ENCODE data around the gene KCTD20. TPM values are rescaled to one million over a fixed set of nuclear protein-coding genes. Genes with fewer than 3 reads are reported as not detected.

The KCTD20 gene
- total and polyA plus RNA-seq, 2 of the 13 experiments (the other 11 are each of a cell fraction or from before 2014, with no cell fraction given), result 52.7 to 67.1 TPM

DNA sequence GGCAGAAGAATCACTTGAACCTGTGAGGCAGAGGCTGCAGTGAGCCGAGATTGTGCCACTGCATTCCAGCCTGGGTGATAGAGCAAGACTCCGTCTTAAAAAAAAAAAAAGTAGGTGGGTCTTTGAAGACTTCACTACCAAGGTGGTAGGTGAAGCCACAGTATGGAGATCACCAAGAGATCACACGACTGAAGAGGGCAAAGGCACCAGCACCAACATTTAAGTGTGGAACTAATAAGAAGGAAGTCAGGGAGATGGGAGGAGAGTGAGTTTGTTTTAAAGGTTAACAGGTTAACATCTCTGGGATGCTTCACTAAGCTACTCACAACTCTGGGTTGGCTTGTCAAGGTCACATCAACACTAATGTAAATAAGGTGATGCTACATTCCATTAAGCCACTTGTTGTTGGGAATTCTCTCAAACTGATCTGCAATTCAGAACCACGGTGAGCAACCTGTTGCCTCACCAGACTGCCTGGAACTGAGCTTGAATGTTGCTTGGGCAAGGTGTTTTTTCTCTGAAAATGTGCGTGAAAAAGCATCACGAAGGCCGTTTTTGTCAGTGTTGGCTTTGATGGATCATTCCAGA, 48.7 kb downstream of the KCTD20 start (continued):
- TF ChIP-seq, protein P1, sequence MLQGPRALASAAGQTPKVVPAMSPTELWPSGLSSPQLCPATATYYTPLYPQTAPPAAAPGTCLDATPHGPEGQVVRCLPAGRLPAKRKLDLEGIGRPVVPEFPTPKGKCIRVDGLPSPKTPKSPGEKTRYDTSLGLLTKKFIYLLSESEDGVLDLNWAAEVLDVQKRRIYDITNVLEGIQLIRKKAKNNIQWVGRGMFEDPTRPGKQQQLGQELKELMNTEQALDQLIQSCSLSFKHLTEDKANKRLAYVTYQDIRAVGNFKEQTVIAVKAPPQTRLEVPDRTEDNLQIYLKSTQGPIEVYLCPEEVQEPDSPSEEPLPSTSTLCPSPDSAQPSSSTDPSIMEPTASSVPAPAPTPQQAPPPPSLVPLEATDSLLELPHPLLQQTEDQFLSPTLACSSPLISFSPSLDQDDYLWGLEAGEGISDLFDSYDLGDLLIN (CRISPR knock-in tag; IDR thresholded peaks at IDR 0.05; ENCODE audit: borderline replicate concordance), result no peak
- TF ChIP-seq, protein P2, sequence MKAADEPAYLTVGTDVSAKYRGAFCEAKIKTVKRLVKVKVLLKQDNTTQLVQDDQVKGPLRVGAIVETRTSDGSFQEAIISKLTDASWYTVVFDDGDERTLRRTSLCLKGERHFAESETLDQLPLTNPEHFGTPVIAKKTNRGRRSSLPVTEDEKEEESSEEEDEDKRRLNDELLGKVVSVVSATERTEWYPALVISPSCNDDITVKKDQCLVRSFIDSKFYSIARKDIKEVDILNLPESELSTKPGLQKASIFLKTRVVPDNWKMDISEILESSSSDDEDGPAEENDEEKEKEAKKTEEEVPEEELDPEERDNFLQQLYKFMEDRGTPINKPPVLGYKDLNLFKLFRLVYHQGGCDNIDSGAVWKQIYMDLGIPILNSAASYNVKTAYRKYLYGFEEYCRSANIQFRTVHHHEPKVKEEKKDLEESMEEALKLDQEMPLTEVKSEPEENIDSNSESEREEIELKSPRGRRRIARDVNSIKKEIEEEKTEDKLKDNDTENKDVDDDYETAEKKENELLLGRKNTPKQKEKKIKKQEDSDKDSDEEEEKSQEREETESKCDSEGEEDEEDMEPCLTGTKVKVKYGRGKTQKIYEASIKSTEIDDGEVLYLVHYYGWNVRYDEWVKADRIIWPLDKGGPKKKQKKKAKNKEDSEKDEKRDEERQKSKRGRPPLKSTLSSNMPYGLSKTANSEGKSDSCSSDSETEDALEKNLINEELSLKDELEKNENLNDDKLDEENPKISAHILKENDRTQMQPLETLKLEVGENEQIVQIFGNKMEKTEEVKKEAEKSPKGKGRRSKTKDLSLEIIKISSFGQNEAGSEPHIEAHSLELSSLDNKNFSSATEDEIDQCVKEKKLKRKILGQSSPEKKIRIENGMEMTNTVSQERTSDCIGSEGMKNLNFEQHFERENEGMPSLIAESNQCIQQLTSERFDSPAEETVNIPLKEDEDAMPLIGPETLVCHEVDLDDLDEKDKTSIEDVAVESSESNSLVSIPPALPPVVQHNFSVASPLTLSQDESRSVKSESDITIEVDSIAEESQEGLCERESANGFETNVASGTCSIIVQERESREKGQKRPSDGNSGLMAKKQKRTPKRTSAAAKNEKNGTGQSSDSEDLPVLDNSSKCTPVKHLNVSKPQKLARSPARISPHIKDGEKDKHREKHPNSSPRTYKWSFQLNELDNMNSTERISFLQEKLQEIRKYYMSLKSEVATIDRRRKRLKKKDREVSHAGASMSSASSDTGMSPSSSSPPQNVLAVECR (CRISPR knock-in tag; IDR thresholded peaks at IDR 0.05; ENCODE audit: borderline replicate concordance), result 0 out of 2 replicates have a peak, but pooled peaks have one; percentile 25
- peak; percentile 47; the same call in 1 of the 2 replicates for TF ChIP-seq NR2F6 (IDR thresholded peaks at IDR 0.05)
- peak; percentile 69 for TF ChIP-seq NR2F6 (CRISPR knock-in tag; IDR thresholded peaks at IDR 0.05)
- peak; percentile 67; the same call in 1 of the 2 replicates for TF ChIP-seq HMG20A (CRISPR knock-in tag; IDR thresholded peaks at IDR 0.05; ENCODE audit: borderline replicate concordance)
- TF ChIP-seq, protein P3, sequence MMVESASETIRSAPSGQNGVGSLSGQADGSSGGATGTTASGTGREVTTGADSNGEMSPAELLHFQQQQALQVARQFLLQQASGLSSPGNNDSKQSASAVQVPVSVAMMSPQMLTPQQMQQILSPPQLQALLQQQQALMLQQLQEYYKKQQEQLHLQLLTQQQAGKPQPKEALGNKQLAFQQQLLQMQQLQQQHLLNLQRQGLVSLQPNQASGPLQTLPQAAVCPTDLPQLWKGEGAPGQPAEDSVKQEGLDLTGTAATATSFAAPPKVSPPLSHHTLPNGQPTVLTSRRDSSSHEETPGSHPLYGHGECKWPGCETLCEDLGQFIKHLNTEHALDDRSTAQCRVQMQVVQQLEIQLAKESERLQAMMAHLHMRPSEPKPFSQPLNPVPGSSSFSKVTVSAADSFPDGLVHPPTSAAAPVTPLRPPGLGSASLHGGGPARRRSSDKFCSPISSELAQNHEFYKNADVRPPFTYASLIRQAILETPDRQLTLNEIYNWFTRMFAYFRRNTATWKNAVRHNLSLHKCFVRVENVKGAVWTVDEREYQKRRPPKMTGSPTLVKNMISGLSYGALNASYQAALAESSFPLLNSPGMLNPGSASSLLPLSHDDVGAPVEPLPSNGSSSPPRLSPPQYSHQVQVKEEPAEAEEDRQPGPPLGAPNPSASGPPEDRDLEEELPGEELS (CRISPR knock-in tag; IDR thresholded peaks at IDR 0.05), result peak; percentile 29; the same call in 1 of the 2 replicates
- TF ChIP-seq ZBTB21 (CRISPR knock-in tag; IDR thresholded peaks at IDR 0.05), result no peak
- TF ChIP-seq FOSL1 (CRISPR knock-in tag; IDR thresholded peaks at IDR 0.05; ENCODE audit: borderline replicate concordance), result no peak
- peak; percentile 92 for TF ChIP-seq MIER2 (CRISPR knock-in tag; IDR thresholded peaks at IDR 0.05)
- TF ChIP-seq ZNF878 (CRISPR knock-in tag; IDR thresholded peaks at IDR 0.05), result no peak
- TF ChIP-seq GTF3A (CRISPR knock-in tag; conservative IDR thresholded peaks at IDR 0.05), result no peak
- TF ChIP-seq ZIK1 (CRISPR knock-in tag; IDR thresholded peaks at IDR 0.05; ENCODE audit: borderline replicate concordance, low read depth), result no peak
- TF ChIP-seq ZNF441 (CRISPR knock-in tag; IDR thresholded peaks at IDR 0.05; ENCODE audit: borderline replicate concordance), result peak; percentile 45; the same call in 1 of the 2 replicates
- TF ChIP-seq HHEX (CRISPR knock-in tag; IDR thresholded peaks at IDR 0.05), result no peak
- 0 out of 2 replicates have a peak, but pooled peaks have one; percentile 37 for TF ChIP-seq ZSCAN29 (CRISPR knock-in tag; conservative IDR thresholded peaks at IDR 0.05)
- TF ChIP-seq TSC22D2 (CRISPR knock-in tag; IDR thresholded peaks at IDR 0.05; ENCODE audit: borderline replicate concordance), result no peak
- TF ChIP-seq, protein P4, sequence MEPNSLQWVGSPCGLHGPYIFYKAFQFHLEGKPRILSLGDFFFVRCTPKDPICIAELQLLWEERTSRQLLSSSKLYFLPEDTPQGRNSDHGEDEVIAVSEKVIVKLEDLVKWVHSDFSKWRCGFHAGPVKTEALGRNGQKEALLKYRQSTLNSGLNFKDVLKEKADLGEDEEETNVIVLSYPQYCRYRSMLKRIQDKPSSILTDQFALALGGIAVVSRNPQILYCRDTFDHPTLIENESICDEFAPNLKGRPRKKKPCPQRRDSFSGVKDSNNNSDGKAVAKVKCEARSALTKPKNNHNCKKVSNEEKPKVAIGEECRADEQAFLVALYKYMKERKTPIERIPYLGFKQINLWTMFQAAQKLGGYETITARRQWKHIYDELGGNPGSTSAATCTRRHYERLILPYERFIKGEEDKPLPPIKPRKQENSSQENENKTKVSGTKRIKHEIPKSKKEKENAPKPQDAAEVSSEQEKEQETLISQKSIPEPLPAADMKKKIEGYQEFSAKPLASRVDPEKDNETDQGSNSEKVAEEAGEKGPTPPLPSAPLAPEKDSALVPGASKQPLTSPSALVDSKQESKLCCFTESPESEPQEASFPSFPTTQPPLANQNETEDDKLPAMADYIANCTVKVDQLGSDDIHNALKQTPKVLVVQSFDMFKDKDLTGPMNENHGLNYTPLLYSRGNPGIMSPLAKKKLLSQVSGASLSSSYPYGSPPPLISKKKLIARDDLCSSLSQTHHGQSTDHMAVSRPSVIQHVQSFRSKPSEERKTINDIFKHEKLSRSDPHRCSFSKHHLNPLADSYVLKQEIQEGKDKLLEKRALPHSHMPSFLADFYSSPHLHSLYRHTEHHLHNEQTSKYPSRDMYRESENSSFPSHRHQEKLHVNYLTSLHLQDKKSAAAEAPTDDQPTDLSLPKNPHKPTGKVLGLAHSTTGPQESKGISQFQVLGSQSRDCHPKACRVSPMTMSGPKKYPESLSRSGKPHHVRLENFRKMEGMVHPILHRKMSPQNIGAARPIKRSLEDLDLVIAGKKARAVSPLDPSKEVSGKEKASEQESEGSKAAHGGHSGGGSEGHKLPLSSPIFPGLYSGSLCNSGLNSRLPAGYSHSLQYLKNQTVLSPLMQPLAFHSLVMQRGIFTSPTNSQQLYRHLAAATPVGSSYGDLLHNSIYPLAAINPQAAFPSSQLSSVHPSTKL (CRISPR knock-in tag; IDR thresholded peaks at IDR 0.05), result peak; percentile 63
- TF ChIP-seq HNRNPL (IDR thresholded peaks at IDR 0.05; ENCODE audit: low read depth, low read length), result no peak
- TF ChIP-seq REL (CRISPR knock-in tag; conservative IDR thresholded peaks at IDR 0.05), result no peak

All from HepG2 (cell line).